ENCODE results near the gene MRPS10.
A peak's percentile ranks its signal among the peaks of the same experiment; 100 is the strongest.

MRPS10 gene

GRCh38 chr6:42190554-42191183, 27.0 kb downstream of the MRPS10 start:
- DNase-seq (ENCODE audit: low read depth) = peak; percentile 64
- no peak for TF ChIP-seq CTCF (IDR thresholded peaks at IDR 0.05; ENCODE audit: low read length, missing control alignments)

GRCh38 chr6:42188406-42188805, 29.3 kb downstream of the MRPS10 start:
- no peak for DNase-seq (ENCODE audit: low read depth)
- no peak for TF ChIP-seq CTCF (IDR thresholded peaks at IDR 0.05; ENCODE audit: low read length, missing control alignments)
- H3K4me3 ChIP-seq (replicated peaks; ENCODE audit: low read depth, low read length) = no peak overlapping the region

More at GRCh38 chr6:42190554-42191183, 27.0 kb downstream of the MRPS10 start:
- no peak overlapping the region for H3K4me3 ChIP-seq (replicated peaks; ENCODE audit: low read depth, low read length)

GRCh38 chr6:42185597-42185996, 32.1 kb downstream of the MRPS10 start:
- no peak overlapping the region for H3K4me3 ChIP-seq (replicated peaks; ENCODE audit: low read depth, low read length)
- TF ChIP-seq CTCF (IDR thresholded peaks at IDR 0.05; ENCODE audit: low read length, missing control alignments) = no peak
- DNase-seq (ENCODE audit: low read depth) = peak; percentile 23

- no peak for TF ChIP-seq CTCF (IDR thresholded peaks at IDR 0.05; ENCODE audit: low read length, missing control alignments)
- H3K4me3 ChIP-seq (replicated peaks; ENCODE audit: low read depth, low read length) = no peak overlapping the region
- DNase-seq (ENCODE audit: low read depth) = no peak
These were observed 33.2 kb downstream of the MRPS10 start for GRCh38 chr6:42184475-42184874.

- no peak for TF ChIP-seq CTCF (IDR thresholded peaks at IDR 0.05; ENCODE audit: low read length, missing control alignments)
- DNase-seq (ENCODE audit: low read depth) = no peak
These were observed 35.6 kb downstream of the MRPS10 start for GRCh38 chr6:42182101-42182500.

GRCh38 chr6:42179945-42180313, 37.7 kb downstream of the MRPS10 start:
- DNase-seq (ENCODE audit: low read depth) = no peak
- H3K4me3 ChIP-seq (replicated peaks; ENCODE audit: low read depth, low read length) = no peak overlapping the region
- no peak for TF ChIP-seq CTCF (IDR thresholded peaks at IDR 0.05; ENCODE audit: low read length, missing control alignments)

More at GRCh38 chr6:42182101-42182500, 35.6 kb downstream of the MRPS10 start:
- no peak overlapping the region for H3K4me3 ChIP-seq (replicated peaks; ENCODE audit: low read depth, low read length)

All from fibroblast of pulmonary artery (primary cell).